ENCODE data around the gene AHCY.
"Not testable (repeated sequence)": the region's sequence is repeated elsewhere in the genome, so short reads cannot be mapped to it uniquely, and the experiment has no call there.

The AHCY gene

DNA sequence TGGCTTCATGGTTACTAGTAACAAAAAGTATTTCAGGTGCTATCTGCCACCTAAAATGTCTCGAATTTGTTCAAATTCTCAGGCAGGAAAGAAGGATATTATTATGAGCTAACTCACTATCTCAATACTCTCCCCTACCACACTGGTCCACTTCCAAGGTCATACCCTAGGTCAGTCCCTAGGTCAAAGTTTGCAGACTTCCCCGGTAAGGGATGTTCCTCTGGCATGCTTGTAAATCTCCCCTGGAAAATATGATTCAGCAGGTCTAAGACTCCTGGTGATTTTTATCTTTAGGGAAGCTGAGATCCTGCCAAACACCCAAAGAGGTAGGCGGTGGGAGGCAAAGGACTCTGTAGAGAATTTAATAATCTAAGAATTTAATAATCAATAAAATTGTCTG is 6.7 kb downstream of the AHCY start:
- DNase-seq = no peak

DNA sequence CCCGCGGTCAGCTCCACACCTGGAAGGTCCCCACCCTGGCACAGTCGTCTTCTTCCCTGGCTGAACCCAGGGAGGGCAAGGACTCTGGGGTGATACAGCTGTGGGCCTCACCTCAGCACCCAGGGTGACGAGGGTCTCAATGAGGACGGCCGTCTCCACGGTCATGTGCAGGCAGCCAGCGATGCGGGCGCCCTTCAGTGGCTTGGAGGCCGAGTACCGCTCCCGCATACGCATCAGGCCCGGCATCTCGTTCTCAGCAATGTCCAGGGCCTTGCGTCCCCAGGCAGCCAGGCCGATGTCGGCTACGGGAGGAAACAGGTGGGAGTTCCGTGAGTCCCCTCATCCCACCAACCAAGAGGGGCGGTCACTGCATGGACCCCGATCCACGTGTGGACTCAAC is 7.9 kb downstream of the AHCY start:
- no peak for DNase-seq

- DNase-seq = no peak
Observed at GRCh38 chr20:34294563-34294962, 8.6 kb downstream of the AHCY start.

- DNase-seq = no peak
Observed at GRCh38 chr20:34293589-34293988, 9.6 kb downstream of the AHCY start.

DNA sequence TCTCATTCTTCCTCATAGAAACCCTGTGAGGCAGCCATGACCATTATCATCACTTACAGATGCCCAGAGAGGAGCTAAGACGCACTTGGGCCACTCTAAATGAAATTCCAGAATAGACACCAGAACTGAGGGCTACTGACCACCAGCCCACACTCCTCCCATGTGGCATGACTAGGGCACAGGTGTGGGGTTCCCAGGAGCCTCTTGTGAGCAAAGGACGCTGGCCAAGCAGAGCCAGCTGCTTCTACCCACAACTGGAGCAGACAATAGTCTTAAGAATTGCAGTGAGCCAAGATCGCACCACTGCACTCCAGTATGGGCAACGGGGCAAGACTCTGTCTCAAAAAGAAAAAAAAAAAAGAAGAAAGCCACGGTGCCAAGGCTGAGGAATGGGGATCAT is 10.0 kb downstream of the AHCY start:
- DNase-seq = no peak

DNA sequence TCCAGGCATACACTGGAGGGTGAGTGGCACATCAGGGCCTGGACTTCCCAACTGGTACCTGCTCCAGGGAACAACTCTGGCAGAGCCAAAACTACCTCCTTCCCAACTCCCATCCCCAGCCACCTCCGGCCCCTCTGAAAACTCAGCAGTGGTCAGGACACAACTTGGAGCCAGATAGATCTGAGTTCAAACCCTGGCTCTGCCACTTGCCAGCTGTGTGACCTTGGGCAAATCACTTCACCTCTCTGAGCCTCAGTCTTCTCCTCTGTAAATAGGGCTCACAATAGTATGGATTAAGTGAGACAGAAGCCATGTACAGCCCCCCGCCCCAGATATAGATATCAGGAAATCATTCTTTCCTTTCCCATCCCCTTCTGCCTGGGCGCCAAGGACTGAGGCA is 10.7 kb downstream of the AHCY start:
- no peak for DNase-seq

GRCh38 chr20:34290471-34290870 is 12.7 kb downstream of the AHCY start:
- DNase-seq = no peak

DNA sequence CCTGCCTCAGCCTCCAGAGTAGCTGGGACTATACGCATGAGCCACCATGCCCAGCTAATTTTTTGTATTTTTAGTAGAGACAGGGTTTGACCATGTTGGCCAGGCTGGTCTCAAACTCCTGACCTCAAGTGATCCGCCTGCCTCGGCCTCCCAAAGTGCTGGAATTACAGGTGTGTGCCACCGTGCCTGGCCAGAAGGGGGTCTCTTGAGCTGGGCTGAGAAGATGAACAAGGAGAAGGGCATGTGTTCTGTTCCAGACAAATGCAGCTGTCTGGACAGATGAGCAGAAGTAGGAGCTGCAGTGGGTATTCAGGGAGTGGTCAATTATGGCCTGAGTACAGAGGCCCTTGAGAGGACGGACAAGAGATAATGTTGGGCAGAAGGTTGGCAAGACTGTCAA is 15.7 kb downstream of the AHCY start:
- DNase-seq = not testable (repeated sequence)

DNA sequence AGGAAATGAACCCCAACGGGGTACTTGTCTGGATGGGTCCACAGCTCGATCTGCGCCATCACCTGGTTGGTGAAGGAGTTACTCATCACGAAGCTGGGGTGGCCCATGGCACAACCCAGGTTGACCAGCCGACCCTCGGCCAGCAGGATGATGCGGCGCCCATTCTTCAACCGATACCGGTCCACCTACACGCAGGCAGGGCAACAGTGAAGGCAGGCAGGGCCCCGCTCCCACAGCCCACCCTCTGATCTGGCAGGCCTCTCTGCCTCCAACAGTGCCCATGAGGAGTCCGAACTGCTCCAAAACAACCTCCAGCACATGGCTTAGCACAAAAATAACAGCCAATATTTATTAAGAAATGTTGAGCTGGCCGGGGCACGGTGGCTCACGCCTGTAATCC is 17.7 kb downstream of the AHCY start:
- no peak for DNase-seq

DNA sequence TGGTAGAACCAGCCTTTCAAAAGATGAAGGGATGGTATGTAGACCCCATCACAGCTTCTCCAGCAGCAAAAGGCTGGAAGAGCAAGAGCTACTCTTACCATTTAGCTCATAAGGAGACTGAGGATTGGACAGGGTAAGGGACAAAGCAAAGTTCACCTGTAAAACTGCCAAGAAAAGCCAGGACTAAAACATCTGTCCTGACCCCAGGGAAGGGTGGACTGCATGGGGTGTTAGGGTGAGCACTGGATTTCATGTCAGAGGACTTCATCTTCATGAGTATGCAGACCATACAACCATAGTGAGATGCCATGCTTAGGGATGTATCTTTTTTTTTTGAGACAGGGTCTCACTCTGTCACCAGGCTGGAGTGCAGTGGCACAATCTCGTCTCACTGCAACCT is 19.3 kb downstream of the AHCY start:
- no peak for DNase-seq

DNA sequence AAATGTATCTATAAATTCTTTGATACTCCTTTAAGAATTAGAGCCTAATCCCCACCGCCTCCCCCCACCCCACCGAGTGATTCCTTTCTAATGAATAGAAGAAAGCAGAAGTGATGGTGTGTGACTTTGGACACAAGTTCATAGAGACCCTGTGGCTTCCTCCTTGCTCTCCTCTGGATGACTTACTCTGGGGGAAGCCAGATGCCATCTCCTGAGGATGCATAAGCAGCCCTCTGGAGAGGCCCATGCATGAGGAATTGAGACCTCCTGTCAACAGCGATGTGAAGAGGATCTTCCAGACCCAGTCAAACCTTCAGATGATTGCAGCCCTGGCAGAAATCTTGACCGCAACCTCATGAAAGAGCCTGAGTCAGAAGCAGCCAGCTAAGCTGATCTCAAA is 21.1 kb downstream of the AHCY start:
- no peak for DNase-seq

DNA sequence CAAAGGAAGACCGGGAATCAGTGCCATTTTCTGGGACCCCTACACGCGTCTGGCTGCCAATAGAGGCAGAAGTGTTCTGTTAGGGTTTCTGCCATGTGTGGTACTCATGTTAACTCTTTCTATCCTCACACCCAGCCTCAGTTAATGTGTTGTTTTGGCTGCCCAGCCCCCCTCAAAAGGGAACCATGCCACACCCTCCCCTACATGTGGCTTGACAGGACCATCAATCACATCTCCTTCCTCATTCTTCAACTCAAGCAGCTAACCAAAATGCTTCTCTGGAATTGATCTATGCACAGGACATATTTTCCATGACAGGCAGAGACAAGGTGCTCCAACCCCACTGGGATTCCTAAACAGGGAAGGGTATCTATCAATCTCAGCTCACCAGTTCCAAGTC is 22.0 kb downstream of the AHCY start:
- no peak for DNase-seq

DNA sequence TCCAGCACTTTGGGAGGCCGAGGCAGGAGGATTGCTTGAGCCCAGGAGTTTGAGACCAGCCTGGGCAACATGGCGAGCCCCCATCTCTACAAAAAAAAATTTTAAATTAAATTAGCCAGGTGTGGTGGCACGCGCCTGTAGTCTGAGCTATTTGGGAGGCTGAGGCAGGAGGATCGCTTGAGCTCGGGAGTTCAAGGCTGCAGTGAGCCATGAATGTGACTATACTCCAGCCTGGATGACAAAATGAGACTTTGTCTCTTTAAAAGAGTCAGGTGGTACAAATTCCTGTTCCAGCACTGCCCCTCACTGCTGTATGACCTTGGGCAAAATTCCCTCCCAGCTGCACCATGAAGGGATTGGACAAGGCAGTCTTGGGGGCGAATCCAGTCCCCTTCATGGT is 28.5 kb downstream of the AHCY start:
- no peak for DNase-seq

GRCh38 chr20:34271956-34272355 is 31.2 kb downstream of the AHCY start:
- DNase-seq = no peak

GRCh38 chr20:34269996-34270627 is 33.0 kb downstream of the AHCY start:
- DNase-seq = no peak

- DNase-seq = no peak
Observed at GRCh38 chr20:34268851-34269636, 34.1 kb downstream of the AHCY start.

DNA sequence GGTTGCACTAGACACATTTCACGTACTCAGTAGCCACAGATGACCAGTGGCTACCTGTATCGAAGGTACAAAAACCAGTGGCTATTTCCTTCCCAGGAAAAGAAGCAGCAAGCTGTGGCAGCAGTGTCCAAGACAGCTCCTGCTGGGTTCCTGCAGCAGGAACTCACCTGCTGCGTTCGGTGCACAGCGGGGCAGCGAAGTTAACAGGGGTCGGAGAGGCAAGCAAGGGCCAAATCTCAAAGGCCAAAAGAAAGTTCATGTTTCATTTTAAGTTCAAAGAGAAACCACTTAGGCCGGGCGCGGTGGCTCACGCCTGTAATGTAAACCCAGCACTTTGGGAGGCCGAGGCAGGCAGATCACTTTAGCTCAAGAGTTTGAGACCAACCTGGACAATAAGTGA is 35.0 kb downstream of the AHCY start:
- DNase-seq = no peak

- no peak for DNase-seq
Observed at GRCh38 chr20:34264141-34264540, 39.0 kb downstream of the AHCY start.

- not testable (repeated sequence) for DNase-seq
Observed at GRCh38 chr20:34263468-34263867, 39.7 kb downstream of the AHCY start.

GRCh38 chr20:34262488-34263288 is 40.5 kb downstream of the AHCY start:
- DNase-seq = no peak

GRCh38 chr20:34260208-34260942 is 42.8 kb downstream of the AHCY start:
- DNase-seq = no peak

- DNase-seq = no peak
Observed at GRCh38 chr20:34256629-34257124, 46.5 kb downstream of the AHCY start.

DNA sequence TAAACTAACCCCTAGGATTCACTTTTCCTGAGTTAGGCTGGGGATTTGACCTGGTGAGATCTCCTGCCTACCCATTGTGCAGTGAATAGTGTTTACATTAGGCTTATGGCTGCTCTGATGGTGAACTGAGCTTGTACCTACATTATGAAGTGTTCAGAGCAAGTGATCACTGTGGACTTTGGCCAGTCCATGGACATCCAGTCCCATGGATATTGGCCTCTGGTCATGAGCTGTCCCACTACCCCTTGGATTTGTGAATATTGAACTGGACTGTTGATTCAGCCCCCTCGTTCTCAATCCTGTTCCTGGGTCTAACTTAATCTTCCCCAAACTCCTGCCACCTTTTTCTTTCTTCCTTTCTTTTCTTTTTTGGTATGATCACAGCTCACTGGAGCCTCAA is 48.2 kb downstream of the AHCY start:
- DNase-seq = no peak

Measured in NCI-H510A treated with DMSO at 0.1 percent for 48 hours (cell line).